Stimulated activated CD4-positive, alpha-beta T cell treated with anti-CD3 and anti-CD28 coated beads, Interleukin-2, amount 100 ng/mL, for 24 hours (primary cell): ENCODE measurements around the gene RABL2A.
A peak's percentile ranks its signal among the peaks of the same experiment; 100 is the strongest.
"Not testable (repeated sequence)": the region's sequence is repeated elsewhere in the genome, so short reads cannot be mapped to it uniquely, and the experiment has no call there.

Experiments
- DNase-seq, 2 donors: peaks; one replicate each; pipeline ENCODE4 v3.0.0-alpha.2; 2020

RABL2A gene

DNA sequence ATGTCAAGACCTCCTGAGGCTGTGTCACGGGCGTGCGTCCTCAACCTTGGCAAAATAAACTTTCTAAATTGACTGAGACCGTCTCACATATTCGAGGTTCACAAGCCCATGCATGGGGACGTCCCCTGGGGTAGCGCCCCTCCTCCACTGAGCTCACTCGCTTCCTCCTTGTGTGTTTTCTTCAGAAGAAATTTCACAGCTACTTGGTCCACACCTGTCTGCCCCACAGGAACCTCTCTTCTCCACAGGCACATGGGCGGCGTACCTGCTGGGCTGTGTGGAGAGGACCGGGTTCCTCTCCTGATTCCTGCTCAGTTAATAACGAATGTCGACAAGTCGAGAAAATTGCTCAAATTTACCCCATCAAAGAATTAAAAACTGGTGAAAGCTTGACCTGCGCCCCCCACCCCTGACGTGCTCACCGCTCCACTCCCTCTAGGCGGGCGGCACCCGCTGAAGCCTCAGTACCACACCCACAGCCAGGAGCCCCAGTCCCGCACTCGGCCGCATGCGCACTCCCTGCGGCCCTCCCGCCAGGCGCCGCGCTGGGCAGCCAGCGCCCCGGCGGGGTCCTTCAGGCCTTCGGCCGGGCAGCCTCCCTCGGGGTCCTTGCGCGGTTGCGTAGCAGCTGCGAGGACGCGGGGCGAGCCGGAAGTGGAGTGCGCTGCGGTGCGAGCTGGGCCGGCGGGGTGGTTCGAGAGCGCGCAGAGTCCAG is at the start of gene RABL2A:
TSS of gene RABL2A (plus strand) at position 651 of the 715 bp plus-strand sequence. CDS start 1,341 bp downstream, outside the sequence.
- DNase-seq = peak; percentile 86 to 87

DNA sequence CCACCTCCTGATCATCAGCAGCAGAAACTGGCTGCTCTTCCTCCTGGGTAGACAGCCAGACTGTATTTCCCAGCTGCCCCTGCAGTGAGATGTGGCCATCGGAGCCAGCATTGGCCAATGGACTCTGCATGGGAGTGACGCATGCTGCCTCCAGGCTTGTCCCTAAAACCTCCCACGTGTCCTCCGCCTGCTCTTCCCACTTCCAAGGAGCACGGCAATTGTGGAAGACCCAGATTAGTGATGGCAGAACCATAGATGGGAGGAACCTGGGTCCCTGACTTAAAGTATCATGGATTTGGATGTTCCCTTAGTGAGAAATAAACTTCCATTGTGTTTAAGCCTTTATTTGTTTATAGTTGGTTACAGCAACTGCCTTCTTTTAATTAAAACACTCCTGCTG is 48.6 kb upstream of the RABL2A start:
- not testable (repeated sequence) for DNase-seq

DNA sequence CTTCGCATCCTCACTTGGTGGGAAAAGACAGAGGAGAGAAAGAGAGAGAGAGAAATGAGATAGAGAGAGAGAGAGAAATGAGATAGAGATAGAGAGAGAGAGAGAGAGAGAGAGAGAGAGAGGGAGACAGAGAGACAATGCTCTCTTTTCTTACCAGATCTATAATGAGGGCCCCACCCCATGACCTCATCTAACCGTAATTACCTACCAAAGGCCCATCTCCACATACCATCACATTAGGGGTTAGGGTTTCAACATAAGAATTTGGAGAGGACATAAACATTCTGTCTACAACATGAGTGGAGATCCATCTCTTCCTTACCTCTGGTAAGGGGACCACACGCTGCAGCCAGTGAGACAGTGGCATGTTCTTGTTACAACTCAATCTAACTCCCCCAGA is 44.6 kb upstream of the RABL2A start:
- DNase-seq = not testable (repeated sequence)

DNA sequence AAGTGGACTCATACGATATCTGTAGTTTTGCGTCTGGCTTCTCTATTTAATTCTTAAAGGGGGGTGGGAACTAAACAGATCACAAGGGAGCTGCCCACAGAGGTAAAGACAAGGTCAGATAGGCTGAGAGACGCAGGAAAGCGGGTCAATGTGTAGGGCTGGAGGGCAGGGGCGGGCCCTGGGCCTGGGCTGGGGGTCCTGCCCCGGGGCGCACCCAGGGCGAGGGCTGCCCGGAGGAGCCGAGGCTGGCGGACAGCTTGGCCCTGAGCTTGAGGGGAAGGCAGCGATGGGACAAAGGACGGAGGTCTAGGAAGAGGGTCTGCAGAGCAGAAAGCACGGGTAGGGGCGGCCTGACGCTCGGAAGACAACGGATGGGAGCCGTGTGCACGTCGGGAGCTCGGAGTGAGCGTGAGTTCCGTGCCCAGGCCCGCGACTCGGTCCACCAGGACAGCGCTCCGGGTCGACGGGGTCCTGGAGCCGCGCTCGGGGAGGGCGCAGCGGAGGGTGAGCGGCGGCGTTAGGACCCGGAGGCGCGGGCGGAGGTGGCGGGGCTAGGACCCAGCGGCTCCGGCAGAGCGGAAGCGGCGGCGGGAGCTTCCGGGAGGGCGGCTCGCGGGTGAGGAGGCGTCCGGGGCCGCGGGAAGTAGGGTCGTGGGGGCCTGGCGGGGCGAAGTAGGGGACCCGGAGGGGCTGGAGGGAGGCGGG is 43.4 kb upstream of the RABL2A start:
- peak; percentile 84 for DNase-seq

DNA sequence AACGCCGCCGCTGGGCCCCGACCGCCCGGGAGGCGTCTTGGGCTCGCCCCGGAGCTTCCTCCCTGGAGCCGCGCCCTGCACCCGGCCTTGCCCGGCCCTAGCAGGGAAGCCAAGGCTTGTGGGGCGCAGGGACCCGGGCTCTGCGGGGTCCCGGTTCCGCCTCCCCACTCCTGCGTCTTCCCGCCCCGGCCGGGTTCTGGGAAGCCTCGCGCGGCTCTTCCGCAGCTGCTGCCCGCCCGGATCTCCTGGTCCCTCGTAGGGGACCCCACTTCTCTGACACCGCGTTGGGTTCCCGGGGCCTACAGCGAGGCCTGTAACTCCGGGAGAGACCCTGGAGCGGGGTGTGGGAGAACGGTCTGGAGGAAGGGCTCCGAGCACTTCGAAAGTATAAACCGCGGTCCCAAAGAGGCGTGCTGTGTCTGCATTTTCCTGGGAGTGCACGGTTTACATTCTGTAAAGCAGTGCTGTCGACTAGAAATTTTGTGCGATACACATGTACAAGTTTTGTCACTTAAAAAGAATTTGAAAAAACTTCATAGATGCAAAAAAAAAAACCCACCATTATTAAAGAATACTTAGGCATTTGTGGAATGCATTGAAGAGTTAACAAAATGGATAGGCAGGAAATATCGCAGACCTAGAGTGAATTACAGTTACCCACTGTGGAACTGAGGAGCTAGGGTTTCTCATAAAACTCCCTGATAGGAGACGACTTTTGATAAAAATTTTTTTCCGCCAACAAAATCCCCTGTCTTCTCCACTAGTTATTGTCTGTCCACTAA is 42.6 kb upstream of the RABL2A start:
- DNase-seq = peak; percentile 33 to 35

DNA sequence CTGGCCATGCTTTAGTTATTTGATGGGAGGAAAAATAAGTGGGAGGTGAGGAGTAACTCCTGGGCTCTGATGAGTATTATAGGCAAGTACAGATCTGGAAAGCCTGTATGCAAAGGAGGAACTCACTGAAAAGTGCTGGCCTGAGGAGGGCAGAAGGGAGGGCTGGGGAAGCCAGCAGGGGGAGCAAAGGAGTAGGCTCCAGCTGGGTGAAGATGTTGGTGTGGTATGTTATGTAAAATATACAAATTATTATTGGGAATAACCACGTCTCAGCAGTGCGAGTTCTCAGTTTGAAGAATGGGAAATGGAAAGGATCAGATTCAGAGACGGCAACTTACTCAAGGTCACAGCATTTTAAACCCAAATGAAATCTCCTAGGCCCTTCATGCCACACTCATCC is 39.9 kb upstream of the RABL2A start:
- DNase-seq = peak; percentile 70 to 71

DNA sequence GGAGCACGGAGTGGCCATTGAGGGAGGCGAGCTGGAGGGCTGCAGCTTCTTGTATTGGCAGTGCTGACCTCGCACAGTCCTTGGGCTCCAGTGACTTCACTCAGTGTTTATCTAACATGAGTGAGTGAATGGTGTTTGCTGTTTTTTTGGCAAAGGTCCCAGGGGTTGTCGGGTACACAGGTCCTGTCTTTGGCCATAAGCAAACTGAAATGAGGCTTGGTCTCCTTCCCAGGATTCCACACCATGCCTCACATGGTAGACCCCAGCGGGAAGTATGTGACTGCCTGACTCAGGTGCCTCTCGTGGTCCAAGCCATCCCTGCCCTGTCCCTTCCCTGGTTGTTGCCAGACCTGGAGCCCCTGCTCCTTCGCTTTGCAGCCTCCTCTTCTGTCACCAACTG is 37.5 kb upstream of the RABL2A start:
- DNase-seq = not testable (repeated sequence)

DNA sequence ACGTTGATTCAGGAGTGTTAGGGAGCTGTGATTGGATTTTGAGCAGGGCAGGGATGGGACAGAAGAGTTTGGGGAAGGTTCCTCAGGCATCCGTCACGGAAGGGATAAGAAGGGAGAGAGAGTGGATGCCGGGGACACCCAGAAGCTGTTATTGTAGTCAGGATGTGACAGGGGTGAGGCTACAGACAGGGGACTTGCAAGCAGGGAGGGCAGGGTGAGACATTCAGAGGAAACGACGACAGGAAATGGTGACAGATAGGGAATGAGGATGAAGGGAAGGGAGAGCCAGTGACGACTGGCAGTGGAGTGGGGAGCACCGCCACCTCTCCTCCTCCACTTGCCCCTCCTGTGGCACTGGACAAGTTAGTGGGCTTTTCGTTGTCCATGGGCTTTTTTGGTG is 35.1 kb upstream of the RABL2A start:
- DNase-seq = not testable (repeated sequence)

DNA sequence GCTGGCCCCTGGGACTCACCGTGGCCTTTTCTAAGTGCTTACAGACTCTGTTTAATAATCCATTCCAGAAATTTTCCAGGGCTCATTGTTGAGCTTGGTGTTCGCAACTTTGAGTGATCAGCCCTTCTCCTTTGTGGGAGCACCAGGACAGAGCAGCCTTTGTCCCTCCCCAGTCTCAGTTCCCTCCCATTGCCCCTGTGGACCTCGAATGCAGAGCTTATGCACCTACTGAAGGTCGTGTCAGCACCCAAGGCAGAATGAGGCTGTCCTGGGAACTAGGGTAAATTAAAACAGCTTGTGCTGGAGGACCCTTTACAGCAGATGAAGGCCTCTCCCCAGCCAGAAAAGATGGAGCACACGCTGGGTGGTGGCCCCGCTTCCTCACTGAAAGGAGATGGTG is 33.8 kb upstream of the RABL2A start:
- DNase-seq = not testable (repeated sequence)

DNA sequence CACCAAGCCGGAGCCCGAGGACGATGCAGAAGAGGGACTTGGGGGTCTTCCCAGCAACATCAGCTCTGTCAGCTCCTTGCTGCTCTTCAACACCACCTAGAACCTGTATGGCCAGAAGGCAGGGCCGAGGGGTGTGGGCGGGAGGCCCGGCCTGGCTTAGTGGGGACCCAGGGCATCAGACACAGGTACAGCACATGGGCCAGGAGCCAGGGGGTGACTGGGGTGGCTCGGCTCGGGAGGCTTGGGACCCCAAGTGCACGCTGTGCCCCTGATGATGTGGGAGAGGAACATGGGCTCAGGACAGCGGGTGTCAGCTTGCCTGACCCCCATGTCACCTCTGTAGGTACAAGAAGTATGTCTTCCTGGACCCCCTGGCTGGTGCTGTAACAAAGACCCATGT is 31.3 kb upstream of the RABL2A start:
- DNase-seq = not testable (repeated sequence)

DNA sequence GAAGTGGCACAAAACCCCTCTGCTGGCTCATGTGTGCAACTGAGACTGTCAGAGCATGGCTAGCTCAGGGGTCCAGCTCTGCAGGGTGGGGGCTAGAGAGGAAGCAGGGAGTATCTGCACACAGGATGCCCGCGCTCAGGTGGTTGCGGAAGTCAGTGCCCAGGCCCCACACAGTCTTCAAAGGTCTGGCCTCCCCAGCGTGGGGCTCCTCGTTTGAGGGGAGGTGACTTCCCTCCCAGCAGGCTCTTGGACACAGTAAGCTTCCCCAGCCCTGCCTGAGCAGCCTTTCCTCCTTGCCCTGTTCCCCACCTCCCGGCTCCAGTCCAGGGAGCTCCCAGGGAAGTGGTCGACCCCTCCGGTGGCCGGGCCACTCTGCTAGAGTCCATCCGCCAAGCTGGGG is 29.9 kb upstream of the RABL2A start:
- DNase-seq = not testable (repeated sequence)

DNA sequence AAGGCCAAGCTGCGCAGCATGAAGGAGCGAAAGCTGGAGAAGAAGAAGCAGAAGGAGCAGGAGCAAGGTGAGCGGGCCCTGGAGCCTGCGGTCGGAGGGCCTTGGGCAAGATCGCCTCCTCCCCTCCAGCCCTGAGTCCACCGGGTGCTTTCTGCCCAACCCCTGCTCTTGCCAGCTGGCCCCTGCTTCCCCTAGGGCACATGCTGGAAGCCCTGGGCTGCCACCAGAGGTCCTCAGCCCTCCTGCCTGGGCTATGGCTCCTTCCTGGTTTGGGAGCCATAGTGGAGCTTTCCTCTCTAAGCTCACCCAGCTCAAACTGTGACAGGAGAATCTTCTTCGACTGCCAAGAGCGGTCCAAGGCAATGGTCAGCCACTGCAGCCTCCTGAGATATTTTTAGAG is 29.5 kb upstream of the RABL2A start:
- DNase-seq = not testable (repeated sequence)

DNA sequence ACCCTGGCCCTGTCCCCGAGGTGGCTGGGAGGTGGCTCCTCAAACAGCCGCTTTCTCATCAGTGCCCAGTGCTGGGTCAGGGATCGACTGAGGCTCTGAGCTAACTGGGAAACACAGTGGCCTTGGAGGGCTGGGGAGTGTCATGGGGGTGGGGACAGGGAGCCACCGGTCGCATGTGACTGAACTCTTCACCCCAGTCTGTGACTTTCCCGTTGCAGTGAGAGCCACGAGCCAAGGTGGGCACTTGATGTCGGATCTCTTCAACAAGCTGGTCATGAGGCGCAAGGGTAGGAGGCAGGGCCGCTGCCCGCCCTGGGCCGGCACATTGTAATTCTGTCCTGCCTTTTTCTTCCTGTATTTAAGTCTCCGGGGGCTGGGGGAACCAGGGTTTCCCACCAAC is 28.9 kb upstream of the RABL2A start:
- not testable (repeated sequence) for DNase-seq

DNA sequence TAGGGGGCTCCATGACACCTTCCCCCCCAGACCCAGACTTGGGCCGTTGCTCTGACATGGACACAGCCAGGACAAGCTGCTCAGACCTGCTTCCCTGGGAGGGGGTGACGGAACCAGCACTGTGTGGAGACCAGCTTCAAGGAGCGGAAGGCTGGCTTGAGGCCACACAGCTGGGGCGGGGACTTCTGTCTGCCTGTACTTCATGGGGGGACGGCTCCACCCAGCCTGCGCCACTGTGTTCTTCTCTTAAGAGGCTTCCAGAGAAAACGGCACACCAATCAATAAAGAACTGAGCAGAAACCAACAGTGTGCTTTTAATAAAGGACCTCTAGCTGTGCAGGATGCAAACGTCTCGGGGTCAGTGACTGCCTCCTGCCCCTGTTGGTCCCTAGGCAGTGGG is 28.3 kb upstream of the RABL2A start:
- DNase-seq = not testable (repeated sequence)

DNA sequence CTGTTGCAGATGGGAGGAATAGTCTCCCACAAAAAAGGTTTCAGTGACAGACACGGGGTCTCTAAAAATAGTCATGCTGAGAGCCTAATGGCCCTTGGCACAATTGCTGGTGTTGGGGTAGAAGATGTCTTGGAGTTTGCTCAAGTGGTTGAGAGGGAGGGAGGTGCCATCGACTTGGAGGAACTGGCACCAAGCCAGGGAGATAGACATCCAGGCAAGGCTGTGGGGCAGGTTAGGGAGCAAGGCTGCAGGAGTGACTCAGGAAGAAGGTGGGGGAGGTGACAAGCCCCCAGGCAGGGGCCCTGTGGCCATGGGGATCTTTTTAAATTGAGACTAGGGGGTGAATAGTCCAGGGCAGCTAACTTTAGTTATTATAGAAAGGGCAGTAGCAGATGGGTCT is 27.9 kb upstream of the RABL2A start:
- not testable (repeated sequence) for DNase-seq

DNA sequence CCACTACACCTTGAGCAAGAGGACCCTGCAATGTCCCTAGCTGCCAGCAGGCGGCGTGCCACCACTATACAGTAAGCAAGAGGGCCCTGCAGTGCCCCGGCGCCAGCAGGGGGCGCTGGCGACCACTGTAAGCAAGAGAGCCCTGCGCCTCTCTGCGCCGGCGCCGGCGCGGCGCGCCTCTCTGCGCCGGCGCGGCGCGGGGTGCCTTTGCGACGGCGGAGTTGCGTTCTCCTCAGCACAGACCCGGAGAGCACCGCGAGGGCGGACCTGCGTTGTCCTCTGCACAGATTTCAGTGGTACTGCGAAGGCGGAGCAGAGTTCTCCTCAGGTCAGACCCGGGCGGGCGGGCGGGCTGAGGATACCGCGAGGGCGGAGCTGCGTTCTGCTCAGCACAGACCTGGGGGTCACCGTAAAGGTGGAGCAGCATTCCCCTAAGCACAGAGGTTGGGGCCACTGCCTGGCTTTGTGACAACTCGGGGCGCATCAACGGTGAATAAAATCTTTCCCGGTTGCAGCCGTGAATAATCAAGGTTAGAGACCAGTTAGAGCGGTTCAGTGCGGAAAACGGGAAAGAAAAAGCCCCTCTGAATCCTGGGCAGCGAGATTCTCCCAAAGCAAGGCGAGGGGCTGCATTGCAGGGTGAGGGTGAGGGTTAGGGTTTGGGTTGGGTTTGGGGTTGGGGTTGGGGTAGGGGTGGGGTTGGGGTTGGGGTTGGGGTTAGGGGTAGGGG is 24.9 kb upstream of the RABL2A start:
- DNase-seq = peak; percentile 67 to 76

DNA sequence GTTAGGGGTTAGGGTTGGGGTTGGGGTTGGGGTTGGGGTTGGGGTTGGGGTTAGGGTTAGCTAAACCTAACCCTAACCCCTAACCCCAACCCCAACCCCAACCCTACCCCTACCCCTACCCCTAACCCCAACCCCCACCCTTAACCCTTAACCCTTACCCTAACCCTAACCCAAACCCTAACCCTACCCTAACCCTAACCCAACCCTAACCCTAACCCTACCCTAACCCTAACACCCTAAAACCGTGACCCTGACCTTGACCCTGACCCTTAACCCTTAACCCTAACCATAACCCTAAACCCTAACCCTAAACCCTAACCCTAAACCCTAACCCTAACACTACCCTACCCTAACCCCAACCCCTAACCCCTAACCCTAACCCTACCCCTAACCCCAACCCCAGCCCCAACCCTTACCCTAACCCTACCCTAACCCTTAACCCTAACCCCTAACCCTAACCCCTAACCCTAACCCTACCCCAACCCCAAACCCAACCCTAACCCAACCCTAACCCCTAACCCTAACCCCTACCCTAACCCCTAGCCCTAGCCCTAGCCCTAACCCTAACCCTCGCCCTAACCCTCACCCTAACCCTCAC is 24.1 kb upstream of the RABL2A start:
- DNase-seq = no peak

DNA sequence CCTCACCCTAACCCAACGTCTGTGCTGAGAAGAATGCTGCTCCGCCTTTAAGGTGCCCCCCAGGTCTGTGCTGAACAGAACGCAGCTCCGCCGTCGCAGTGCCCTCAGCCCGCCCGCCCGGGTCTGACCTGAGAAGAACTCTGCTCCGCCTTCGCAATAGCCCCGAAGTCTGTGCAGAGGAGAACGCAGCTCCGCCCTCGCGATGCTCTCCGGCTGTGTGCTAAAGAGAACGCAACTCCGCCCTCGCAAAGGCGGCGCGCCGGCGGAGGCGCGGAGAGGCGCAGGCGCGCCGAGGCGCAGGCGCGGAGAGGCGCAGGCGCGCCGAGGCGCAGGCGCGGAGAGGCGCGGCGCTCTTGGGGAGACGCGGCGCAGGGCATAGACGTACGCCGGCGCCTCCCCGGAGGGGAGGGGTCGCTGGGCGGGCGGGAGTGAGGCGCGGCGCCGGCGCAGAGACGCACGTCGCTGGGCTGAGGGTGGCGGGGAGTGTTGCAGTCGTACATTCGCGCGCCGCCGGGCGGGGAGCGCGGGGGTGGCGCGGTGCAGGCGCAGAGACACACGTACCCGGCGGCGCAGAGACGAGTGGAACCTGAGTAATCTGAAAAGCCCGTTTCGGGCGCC is 23.5 kb upstream of the RABL2A start:
- peak; percentile 83 to 84 for DNase-seq

DNA sequence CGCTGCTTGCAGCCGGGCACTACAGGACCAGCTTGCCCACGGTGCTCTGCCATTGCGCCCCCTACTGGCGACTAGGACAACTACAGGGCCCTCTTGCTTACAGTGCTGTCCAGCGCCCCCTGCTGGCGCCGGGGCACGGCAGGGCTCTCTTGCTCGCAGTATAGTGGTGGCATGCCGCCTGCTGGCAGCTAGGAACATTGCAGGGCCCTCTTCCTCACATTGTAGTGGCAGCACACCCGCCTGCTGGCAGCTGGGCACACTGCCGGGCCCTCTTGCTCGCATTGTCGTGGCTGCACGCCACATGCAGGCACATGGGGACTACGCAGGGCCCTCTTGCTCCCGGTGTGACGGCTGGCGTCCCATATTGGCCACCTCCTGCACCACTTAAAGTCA is 23.0 kb upstream of the RABL2A start:
- DNase-seq = peak; percentile 91

DNA sequence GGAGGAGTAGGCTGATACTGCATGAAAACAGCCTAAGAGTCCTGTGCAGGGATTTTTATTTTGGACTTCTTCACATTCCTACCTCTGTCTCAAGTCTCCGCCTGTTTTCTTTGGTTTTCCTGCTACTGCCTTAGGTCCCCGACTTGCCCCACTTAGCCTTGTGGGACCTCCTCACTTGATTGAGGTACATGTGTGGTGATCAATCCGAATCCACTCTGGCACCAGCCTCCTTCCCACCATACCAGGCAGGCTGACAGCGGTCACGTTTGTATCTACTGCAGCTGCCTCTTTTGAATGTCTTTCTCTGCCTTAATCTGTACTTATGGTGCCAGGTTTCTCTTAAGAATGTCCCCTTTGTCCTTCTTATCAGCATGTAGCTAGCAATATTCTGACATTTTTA is 22.4 kb upstream of the RABL2A start:
- not testable (repeated sequence) for DNase-seq

DNA sequence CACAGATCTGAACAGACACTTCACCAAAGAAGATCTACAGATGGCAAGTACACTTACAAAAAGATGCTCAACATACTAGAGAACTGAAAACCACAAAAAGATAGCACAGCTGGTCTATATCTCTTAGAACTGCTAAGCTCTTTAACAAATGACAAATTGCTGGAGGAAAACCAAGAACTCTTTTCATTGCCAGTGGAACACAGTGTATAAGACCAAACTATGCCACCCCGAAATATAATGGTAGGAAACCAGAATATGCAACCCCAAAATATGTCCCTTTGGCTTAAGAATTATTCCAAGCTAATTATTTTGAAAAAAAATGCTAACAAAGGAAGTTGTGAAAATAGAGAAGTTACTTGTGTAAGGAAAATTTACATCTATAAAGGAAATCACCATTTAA is 21.0 kb upstream of the RABL2A start:
- not testable (repeated sequence) for DNase-seq

DNA sequence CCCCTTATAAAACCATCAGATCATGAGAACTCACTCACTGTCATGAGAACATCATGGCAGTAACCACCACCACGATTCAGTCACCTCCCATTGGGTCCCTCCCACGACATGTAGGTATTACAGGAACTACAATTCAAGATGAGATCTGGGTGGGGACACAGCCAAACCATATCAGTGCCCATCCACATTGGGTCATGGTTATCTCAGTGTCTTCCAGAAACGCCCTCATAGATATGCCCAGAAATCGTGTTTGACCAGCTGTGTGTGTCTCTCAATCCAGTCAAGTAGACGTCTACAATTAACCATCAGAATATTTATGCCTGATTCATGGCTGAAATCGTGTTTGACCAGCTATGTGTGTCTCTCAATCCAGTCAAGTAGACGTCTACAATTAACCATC is 17.2 kb upstream of the RABL2A start:
- not testable (repeated sequence) for DNase-seq
